Coronary artery (tissue), 2 donors: ENCODE measurements around the gene NUCB1.

Experiments
- DNase-seq: peaks from one replicate; pipeline ENCODE4 v3.0.0-alpha.2; 2017; ENCODE audit warnings: low spot score
- H3K27ac ChIP-seq, 2 donors: fragments of 200-600 bp; sonication (generic); one replicate each; pipeline ENCODE4 v1.5.1; 2016 to 2019
- H3K4me3 ChIP-seq: fragments of 200-600 bp; sonication (generic); 2 replicates; pipeline ENCODE4 v1.5.1; 2016; ENCODE audit warnings: mild to moderate bottlenecking, moderate library complexity
- CTCF ChIP-seq: fragments of 200-600 bp; sonication (generic); IDR thresholded peaks from one replicate; pipeline ENCODE4 v1.5.1; 2019; ENCODE audit warnings: antibody characterized with exemption

NUCB1 gene

GRCh38 chr19:48899781-48900476 lies at the start of gene NUCB1:
NUCB1 (plus strand) TSS chr19:48900312; CDS start chr19:48900797, 485 bp downstream.
- peak; percentile 100 for DNase-seq
- peak within 1 kb of the TSS; percentile 80 to 86 for H3K27ac ChIP-seq
- H3K4me3 ChIP-seq = peak within 1 kb of the TSS; percentile 78
- no peak for TF ChIP-seq CTCF

- TF ChIP-seq CTCF = no peak
- no peak overlapping the region for H3K4me3 ChIP-seq
Observed at GRCh38 chr19:48852292-48852691, 47.8 kb upstream of the NUCB1 start.

GRCh38 chr19:48853483-48853882 lies 46.6 kb upstream of the NUCB1 start:
- no peak for TF ChIP-seq CTCF
- H3K4me3 ChIP-seq = no peak overlapping the region
- DNase-seq = no peak
- H3K27ac ChIP-seq = no peak overlapping the region

More at GRCh38 chr19:48852292-48852691, 47.8 kb upstream of the NUCB1 start:
- DNase-seq = no peak
- no peak overlapping the region for H3K27ac ChIP-seq

- Histone ChIP-seq H3K27ac (no peak overlapping the region), H3K4me3 (no peak overlapping the region)
- DNase-seq = no peak
- TF ChIP-seq CTCF = no peak
Observed at GRCh38 chr19:48854103-48854502, 46.0 kb upstream of the NUCB1 start.

GRCh38 chr19:48856921-48857320 lies 43.2 kb upstream of the NUCB1 start:
- no peak for DNase-seq
- no peak for TF ChIP-seq CTCF
- Histone ChIP-seq H3K27ac (no peak overlapping the region), H3K4me3 (no peak overlapping the region)

- DNase-seq = no peak
- Histone ChIP-seq H3K27ac (no peak overlapping the region), H3K4me3 (no peak overlapping the region)
- TF ChIP-seq CTCF = no peak
Observed at GRCh38 chr19:48858984-48859710, 41.0 kb upstream of the NUCB1 start.
